SK-N-SH treated with all-trans-retinoic acid at 6 μM for 48 hours (cell line): ENCODE measurements around the gene FHIT.

Experiments
- ATAC-seq: fragments of 200-7000 bp; cut with Tn5 transposase; 3 replicates; pipeline ENCODE4 v1.9.1; 2020; ENCODE audit warnings: mild to moderate bottlenecking, moderate library complexity
- ARNTL ChIP-seq: fragments of 450-650 bp; formaldehyde crosslinking; IDR thresholded peaks from 2 replicates; pipeline ENCODE4 v1.5.0; 2020; ENCODE audit warnings: low read depth, mild to moderate bottlenecking, moderate library complexity, borderline replicate concordance
- BACH2 ChIP-seq: fragments of 250-450 bp; sonication (Bioruptor Pico); IDR thresholded peaks from 2 replicates; pipeline ENCODE4 v1.9.0; 2021; ENCODE audit warnings: mild to moderate bottlenecking, borderline replicate concordance
- CSDC2 ChIP-seq: fragments of 250-450 bp; sonication (Bioruptor Pico); IDR thresholded peaks from 2 replicates; pipeline ENCODE4 v1.5.0; 2020; ENCODE audit warnings: mild to moderate bottlenecking, moderate library complexity
- ESRRG ChIP-seq: fragments of 250-450 bp; sonication (Bioruptor Pico); IDR thresholded peaks from 2 replicates; pipeline ENCODE4 v1.6.1; 2021; ENCODE audit warnings: mild to moderate bottlenecking
- GLIS3 ChIP-seq: fragments of 250-450 bp; sonication (Bioruptor Pico); IDR thresholded peaks from 2 replicates; pipeline ENCODE4 v1.5.0; 2020; ENCODE audit warnings: mild to moderate bottlenecking, moderate library complexity
- ISL1 ChIP-seq: fragments of 250-450 bp; sonication (Bioruptor Pico); IDR thresholded peaks from 2 replicates; pipeline ENCODE4 v2.1.2; 2022; ENCODE audit warnings: mild to moderate bottlenecking, moderate library complexity
- OSR1 ChIP-seq: fragments of 250-450 bp; sonication (Bioruptor Pico); IDR thresholded peaks from 2 replicates; pipeline ENCODE4 v1.8.0; 2022; ENCODE audit warnings: moderate library complexity, mild to moderate bottlenecking, inconsistent platforms
- POU6F1 ChIP-seq: fragments of 250-450 bp; sonication (Bioruptor Pico); IDR thresholded peaks from 2 replicates; pipeline ENCODE4 v1.8.0; 2021; ENCODE audit warnings: low read depth, mild to moderate bottlenecking, moderate library complexity, borderline replicate concordance
- PPARA ChIP-seq: fragments of 250-450 bp; sonication (Bioruptor Pico); IDR thresholded peaks from 2 replicates; pipeline ENCODE4 v1.5.0; 2020; ENCODE audit warnings: mild to moderate bottlenecking, borderline replicate concordance
- RARB ChIP-seq: fragments of 250-450 bp; sonication (Bioruptor Pico); IDR thresholded peaks from 2 replicates; pipeline ENCODE4 v1.8.0; 2021; ENCODE audit warnings: mild to moderate bottlenecking, moderate library complexity
- SNAI2 ChIP-seq: fragments of 250-450 bp; sonication (Bioruptor Pico); IDR thresholded peaks from 2 replicates; pipeline ENCODE4 v1.5.0; 2020; ENCODE audit warnings: mild to moderate bottlenecking, moderate library complexity
- TCF4 ChIP-seq: fragments of 250-450 bp; sonication (Bioruptor Pico); IDR thresholded peaks from 2 replicates; pipeline ENCODE4 v1.8.0; 2021; ENCODE audit warnings: mild to moderate bottlenecking, moderate library complexity, borderline replicate concordance
- TOX ChIP-seq: fragments of 250-450 bp; sonication (Bioruptor Pico); IDR thresholded peaks from 2 replicates; pipeline ENCODE4 v1.8.0; 2021; ENCODE audit warnings: mild to moderate bottlenecking, moderate library complexity, borderline replicate concordance
- TSHZ2 ChIP-seq: fragments of 250-450 bp; sonication (Bioruptor Pico); IDR thresholded peaks from 2 replicates; pipeline ENCODE4 v1.5.0; 2020; ENCODE audit warnings: mild to moderate bottlenecking, moderate library complexity
- ZC3H10 ChIP-seq: fragments of 250-450 bp; sonication (Bioruptor Pico); IDR thresholded peaks from 2 replicates; pipeline ENCODE4 v1.5.1; 2021; ENCODE audit warnings: mild to moderate bottlenecking, moderate library complexity
- ZFP3 ChIP-seq: fragments of 250-450 bp; sonication (Bioruptor Pico); IDR thresholded peaks from 2 replicates; pipeline ENCODE4 v1.5.0; 2020; ENCODE audit warnings: mild to moderate bottlenecking, moderate library complexity
- ZFP30 ChIP-seq: fragments of 450-650 bp; formaldehyde crosslinking; IDR thresholded peaks from 2 replicates; pipeline ENCODE4 v1.5.0; 2022; ENCODE audit warnings: mild to moderate bottlenecking, moderate library complexity
- ZNF565 ChIP-seq: fragments of 450-650 bp; formaldehyde crosslinking; conservative IDR thresholded peaks from 2 replicates; pipeline ENCODE4 v1.5.0; 2020; ENCODE audit warnings: low read depth, mild to moderate bottlenecking, moderate library complexity
- ZNF70 ChIP-seq: fragments of 450-650 bp; formaldehyde crosslinking; IDR thresholded peaks from 2 replicates; pipeline ENCODE4 v1.5.0; 2020; ENCODE audit warnings: mild to moderate bottlenecking, moderate library complexity
- ZNF8 ChIP-seq: fragments of 450-650 bp; formaldehyde crosslinking; IDR thresholded peaks from 2 replicates; pipeline ENCODE4 v1.5.0; 2020; ENCODE audit warnings: mild to moderate bottlenecking, moderate library complexity
- TF ChIP-seq, protein P1 (sequence below): fragments of 250-450 bp; sonication (Bioruptor Pico); IDR thresholded peaks from 2 replicates; pipeline ENCODE4 v1.5.1; 2021; ENCODE audit warnings: mild to moderate bottlenecking, moderate library complexity
- TF ChIP-seq, protein P2 (sequence below): fragments of 250-450 bp; sonication (Bioruptor Pico); IDR thresholded peaks from 2 replicates; pipeline ENCODE4 v1.8.0; 2020; ENCODE audit warnings: mild to moderate bottlenecking, moderate library complexity, borderline replicate concordance

The FHIT gene

GRCh38 chr3:60263191-60263590 is 988.1 kb downstream of the FHIT start:
- ATAC-seq = no peak
- TF ChIP-seq POU6F1 (CRISPR knock-in tag) (no peak), TSHZ2 (CRISPR knock-in tag) (no peak), ZFP3 (CRISPR knock-in tag) (no peak), TCF4 (CRISPR knock-in tag) (no peak), ARNTL (CRISPR knock-in tag) (no peak), ISL1 (CRISPR knock-in tag) (no peak), PPARA (no peak), ZNF8 (CRISPR knock-in tag) (no peak), ESRRG (CRISPR knock-in tag) (no peak), CSDC2 (CRISPR knock-in tag) (no peak), OSR1 (no peak), TOX (CRISPR knock-in tag) (no peak), ZC3H10 (no peak)
- TF ChIP-seq, protein P1, sequence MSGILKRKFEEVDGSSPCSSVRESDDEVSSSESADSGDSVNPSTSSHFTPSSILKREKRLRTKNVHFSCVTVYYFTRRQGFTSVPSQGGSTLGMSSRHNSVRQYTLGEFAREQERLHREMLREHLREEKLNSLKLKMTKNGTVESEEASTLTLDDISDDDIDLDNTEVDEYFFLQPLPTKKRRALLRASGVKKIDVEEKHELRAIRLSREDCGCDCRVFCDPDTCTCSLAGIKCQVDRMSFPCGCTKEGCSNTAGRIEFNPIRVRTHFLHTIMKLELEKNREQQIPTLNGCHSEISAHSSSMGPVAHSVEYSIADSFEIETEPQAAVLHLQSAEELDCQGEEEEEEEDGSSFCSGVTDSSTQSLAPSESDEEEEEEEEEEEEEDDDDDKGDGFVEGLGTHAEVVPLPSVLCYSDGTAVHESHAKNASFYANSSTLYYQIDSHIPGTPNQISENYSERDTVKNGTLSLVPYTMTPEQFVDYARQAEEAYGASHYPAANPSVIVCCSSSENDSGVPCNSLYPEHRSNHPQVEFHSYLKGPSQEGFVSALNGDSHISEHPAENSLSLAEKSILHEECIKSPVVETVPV (CRISPR knock-in tag) = no peak

DNA sequence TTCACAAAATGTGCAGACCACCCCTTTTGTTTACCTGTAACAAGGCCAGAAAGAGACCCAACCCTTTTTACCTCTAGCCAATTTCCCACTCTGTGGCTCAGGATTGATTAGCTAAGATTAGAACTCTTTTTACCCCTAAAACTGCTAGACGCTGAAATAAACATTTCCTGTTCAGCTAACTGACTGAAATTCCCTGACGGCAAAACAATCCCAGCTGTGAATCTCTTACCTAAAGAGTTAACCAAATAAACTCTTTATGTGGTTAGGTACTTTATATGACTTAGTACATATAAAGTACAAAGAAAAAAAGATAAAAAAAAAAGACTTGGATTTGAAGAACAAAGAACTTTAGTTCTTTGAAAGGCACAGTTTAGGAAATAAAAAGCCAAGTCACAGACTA is 988.7 kb downstream of the FHIT start:
- ATAC-seq = no peak
- no peak for TF ChIP-seq ARNTL (CRISPR knock-in tag)
- TF ChIP-seq, protein P2, sequence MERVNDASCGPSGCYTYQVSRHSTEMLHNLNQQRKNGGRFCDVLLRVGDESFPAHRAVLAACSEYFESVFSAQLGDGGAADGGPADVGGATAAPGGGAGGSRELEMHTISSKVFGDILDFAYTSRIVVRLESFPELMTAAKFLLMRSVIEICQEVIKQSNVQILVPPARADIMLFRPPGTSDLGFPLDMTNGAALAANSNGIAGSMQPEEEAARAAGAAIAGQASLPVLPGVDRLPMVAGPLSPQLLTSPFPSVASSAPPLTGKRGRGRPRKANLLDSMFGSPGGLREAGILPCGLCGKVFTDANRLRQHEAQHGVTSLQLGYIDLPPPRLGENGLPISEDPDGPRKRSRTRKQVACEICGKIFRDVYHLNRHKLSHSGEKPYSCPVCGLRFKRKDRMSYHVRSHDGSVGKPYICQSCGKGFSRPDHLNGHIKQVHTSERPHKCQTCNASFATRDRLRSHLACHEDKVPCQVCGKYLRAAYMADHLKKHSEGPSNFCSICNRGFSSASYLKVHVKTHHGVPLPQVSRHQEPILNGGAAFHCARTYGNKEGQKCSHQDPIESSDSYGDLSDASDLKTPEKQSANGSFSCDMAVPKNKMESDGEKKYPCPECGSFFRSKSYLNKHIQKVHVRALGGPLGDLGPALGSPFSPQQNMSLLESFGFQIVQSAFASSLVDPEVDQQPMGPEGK (CRISPR knock-in tag) = no peak
- TF ChIP-seq, all 23 proteins: peak for 0

GRCh38 chr3:60260546-60260945 is 990.7 kb downstream of the FHIT start:
- ATAC-seq = no peak
- no peak for TF ChIP-seq ZC3H10
- TF ChIP-seq CSDC2 (CRISPR knock-in tag) = no peak
- TF ChIP-seq TSHZ2 (CRISPR knock-in tag) = no peak
- TF ChIP-seq ISL1 (CRISPR knock-in tag) = no peak
- TF ChIP-seq, protein P1 (CRISPR knock-in tag) = no peak
- no peak for TF ChIP-seq SNAI2
- TF ChIP-seq BACH2 (CRISPR knock-in tag) = no peak
- TF ChIP-seq ESRRG (CRISPR knock-in tag) = no peak
- TF ChIP-seq RARB (CRISPR knock-in tag) = no peak
- TF ChIP-seq, protein P2 (CRISPR knock-in tag) = no peak
- no peak for TF ChIP-seq TOX (CRISPR knock-in tag)
- no peak for TF ChIP-seq PPARA
- TF ChIP-seq ZFP3 (CRISPR knock-in tag) = no peak
- no peak for TF ChIP-seq ZFP30 (CRISPR knock-in tag)
- TF ChIP-seq ZNF70 (CRISPR knock-in tag) = no peak
- no peak for TF ChIP-seq GLIS3 (CRISPR knock-in tag)
- no peak for TF ChIP-seq ZNF565 (CRISPR knock-in tag)
- TF ChIP-seq ARNTL (CRISPR knock-in tag) = no peak
